A204.1 (cell line): Measurements from ENCODE around the gene LAMTOR1.

Experiments
- FAIRE-seq: peaks from 2 replicates; lab custom pipeline; 2012; peaks lifted over from hg19 to GRCh38; lab: Jason Lieb, UNC

LAMTOR1 gene

DNA sequence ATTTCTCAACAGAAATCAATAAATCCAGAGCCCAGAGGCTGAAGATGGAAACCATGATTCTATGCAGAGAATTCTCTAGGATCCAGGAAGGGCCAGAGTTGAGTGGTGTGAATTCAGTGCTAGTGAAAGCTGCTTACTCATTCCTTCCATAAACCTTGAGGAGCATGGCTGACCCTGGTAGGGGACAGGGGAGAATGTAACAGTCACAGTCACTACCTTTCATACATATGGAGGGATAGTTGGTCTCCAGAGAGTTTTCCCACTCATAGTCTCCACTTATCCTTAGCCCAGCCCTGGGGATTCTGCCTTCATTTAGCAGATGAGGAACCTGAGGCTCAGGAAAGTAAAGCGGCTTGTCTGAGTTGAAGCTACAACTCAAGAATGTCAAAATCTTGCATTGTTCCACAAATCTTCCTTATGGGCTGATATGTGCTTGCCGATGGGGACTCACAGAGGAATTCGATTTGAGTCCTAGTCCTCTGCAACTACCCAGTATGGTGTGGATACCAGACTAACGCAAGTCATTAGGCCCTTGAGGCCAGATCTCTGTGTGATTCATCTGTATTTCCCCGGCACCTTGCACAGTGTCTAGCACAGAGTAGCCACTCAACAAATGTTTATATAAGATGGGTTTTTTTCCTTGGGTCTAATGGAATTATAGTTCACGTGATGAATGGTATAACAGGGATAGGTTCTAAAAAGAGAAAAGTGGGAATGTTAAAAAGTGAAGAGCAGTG, 13.1 kb upstream of the LAMTOR1 start:
- no peak for FAIRE-seq

DNA sequence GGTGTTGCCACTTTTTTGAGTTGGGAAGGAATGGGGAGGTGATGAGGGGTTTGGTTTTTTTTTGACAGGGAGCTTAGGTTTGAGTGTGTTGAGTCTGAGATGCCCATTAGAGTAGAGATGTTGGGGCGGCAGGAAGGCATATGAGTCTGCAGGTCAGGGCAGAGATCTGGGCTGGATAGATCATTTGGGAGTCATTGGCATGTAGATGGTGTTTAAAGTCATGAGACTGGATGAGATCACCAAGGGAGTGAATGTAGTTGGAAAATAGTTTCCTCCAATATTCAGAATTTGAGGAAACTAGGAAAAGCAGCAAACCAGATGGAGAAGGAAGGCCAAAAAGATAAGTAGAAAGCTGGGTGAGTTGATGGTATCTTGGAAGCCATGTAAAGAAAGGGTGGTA, 11.5 kb upstream of the LAMTOR1 start:
- FAIRE-seq: no peak

DNA sequence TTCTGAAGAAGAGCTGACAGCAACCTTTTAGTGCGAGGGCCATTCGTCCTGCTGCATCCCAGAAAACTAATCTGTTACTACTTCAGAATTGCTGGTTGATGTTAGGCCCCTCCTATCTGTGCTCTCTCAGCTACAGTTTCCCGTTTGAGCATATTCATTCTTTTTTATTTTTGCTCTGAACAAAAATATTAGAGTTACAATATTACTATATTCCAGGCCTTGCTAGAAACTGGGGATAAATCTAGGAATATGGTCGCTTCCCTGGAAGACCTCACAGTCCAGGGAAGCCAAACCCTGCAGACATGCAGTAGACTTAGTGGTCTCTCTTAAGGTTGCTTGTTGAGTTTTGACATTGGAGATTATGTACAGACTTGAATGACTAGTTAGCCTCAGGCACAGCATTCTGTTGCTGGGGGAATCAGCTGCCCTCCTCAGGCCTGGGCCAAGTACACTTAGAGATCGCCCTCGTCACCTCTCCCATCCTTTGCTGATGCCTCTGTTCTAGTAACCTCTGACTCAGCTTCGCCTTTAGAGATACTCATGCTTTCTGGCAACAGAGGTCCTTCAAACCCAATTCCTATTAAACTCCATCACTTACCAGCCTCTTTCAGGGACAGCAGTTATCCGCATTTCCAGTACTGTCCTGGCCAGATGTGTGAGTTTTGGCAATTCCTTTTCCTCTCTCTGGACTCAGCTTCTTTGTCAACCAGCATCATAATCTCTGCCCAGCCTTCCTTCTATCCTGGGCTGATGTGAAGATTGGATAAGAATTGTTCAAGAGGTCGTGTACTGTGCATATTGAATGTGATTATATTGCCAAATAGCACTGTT, 10.1 kb upstream of the LAMTOR1 start:
- FAIRE-seq: no peak

DNA sequence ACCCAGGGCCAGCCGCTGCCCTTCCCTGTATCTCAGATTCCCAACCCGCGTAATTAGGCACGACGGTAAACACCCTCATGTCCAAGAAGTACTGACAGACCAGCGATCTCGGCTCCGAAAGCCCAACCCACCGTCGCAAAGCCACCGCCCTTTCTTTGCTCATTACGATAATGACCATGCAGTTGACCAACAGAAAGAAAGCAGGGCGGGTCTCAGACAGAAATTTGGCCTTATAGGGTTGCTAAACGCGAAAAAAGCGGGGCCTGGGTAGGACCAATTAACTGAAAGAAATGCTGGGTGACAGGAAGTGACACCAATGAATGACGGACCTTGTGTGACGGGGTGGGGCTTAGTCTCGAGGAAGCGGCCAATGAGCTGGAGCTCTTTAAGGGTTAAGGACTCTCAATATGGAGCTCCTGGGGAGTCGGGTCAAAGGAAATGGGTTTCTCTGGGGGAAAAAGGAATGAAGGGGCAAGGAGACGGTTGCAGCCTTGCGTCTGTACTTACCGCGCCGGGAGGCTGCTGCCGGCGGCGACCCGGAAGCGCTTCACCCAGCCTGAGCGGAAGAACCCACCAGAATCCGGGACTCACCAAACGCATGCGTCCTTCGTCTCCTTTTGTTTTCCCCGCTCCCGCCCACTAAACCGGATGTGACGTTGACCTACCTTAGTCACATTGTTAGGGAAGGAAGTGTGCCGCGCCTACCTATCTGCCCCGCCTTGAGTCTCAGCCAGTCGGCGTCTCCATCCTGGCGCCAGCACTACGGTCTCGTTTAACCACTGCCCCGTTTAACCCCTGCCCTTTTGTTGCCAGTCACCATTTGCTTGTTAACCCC, 9.3 kb upstream of the LAMTOR1 start, which contains the start of gene ANAPC15:
TSS of gene ANAPC15 (minus strand) at position 553 of the 835 bp plus-strand sequence. CDS start 1,419 bp downstream, outside the sequence.
- peak; percentile 99 for FAIRE-seq

DNA sequence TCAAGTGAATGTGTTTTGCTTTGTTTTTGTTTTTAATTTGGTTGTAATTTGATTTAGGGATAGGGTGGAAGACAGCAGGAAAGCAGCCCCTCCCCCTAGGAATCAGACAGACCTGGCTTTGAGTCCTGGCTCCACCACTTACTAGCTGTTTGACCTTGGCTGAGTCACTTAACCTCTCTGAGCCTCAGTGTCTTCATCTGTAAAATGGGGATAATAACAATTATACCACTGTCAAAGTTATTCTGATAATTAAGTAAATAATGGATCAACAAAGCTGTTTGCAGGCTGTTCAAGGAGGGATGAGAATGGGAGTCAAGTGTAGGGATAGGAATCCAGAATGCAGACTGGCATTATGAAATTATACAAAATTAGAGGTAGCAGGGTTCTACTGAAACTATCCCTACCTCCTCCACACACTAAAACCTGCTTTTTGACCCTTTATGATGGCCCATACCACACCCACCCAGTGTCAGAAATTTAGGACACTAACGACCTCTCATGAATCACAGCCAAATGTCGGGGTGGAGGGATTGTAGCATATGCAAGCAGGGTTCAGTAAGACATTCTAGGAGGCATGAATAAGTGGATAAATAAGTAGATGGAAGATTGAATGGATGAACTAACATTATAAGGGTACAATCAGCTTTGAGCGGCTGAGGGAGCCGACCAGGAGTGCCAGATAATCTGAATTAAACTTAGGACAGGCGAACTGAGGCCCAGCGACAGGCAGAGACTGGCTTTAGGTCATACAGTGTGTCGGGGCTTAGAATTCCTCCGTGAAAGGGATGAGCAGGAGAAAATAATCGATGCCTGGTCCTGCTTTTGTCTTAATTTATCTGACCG, 8.4 kb upstream of the LAMTOR1 start:
- no peak for FAIRE-seq

DNA sequence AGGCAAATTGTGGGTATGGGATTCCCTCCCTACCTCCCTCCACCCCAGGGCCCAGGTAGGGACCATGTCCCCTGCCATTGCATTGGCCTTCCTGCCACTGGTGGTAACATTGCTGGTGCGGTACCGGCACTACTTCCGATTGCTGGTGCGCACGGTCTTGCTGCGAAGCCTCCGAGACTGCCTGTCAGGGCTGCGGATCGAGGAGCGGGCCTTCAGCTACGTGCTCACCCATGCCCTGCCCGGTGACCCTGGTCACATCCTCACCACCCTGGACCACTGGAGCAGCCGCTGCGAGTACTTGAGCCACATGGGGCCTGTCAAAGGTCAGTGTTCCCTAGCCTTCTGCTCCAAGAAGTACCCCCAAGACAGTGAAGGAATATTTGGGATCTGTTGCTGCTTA, 2.8 kb upstream of the LAMTOR1 start, which contains the start of gene TOMT:
TSS of gene TOMT (plus strand) at position 37 of the 400 bp plus-strand sequence. CDS start at position 65, 28 bp downstream.
- FAIRE-seq: no peak

DNA sequence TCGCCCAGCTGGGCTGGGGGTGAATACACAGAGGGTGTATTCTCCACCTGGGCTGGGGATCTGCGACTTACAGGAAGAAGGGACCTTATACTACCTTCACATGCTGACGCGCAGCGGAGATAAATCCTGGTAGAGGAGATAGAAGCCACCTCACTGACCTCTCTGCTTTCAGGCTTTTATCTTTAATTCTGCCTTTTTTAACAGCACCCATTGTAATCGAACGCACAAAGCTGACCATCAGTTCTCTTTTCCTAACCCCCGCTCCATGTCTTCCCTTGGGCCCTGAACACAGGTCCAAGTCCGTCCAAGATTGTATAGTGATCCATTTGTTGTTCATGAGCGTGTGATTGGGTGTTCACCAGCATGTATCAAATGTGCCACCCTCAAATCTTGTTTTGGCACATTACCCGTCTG, 664 bp upstream of the LAMTOR1 start:
- no peak for FAIRE-seq

DNA sequence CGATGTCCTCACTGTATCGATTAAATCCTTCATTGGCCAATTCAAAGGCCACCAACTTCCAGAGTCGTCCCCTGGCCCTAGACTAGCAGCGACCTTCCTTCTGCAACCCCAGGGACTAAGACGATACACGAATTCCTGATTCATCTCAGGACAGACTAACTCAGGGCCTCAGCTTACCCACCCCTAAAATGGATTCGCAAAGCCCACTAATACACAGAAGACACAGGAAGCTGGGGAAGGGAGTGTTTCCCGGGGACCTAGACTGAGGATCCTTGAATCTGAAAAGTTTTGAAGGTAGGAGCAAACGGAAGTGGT, 509 bp downstream of the LAMTOR1 start:
- no peak for FAIRE-seq

DNA sequence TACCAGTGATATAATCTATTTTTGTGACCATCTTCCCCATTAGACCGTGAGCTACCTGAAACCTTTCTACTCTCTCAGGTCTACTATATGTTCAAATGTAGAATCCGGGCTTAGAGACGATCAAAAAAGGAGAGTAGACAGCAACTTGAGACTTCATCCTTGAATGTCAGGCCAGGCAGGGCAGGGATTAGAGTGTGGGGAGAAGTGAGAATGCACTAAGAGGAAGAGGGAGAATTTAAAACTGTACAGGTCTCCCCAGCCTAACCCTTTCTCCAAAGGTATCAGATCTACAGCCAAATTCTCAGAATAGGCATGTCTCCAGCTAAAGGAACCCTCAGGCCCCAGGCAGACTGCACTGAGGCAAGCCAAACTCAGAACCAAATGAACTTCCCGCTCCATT, 935 bp downstream of the LAMTOR1 start:
- no peak for FAIRE-seq

DNA sequence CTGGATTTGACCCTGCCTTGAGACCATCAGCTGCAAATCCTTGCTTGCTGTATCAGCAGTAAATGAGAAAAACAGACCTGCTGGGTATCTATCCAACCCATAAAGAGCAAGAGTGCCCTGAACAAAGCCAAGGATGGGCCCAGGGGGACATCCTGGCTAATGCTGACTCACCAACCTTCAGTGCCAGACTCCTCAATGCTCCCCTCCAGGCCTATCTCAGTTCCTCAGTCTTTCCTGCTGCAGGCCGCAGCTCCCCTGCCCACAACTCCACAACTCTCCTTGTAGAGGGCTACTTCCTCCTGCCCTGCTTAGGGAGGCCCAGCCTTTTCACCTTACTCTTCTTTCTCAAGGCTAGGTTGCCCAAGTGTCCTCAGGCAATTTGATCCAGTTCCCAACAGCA, 2.6 kb downstream of the LAMTOR1 start:
- FAIRE-seq: no peak

DNA sequence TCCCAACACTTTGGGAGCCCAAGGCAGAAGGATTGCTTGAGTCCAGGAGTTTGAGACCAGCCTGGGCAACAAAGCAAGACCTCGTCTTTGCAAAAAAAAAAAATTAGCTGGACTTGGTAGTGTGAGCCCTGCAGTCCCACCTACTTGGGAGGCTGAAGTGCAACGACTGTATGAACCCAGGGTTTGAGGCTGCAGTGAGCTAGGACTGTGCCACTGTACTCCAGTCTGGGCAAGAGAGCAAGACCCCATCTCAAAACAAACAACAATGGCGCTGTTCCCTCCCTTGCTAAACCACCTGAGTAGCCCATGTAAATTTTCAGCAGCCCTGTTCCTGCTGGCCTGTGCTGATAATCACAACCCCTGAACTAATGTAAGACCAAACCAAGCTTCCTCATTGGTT, 3.1 kb downstream of the LAMTOR1 start:
- FAIRE-seq: no peak

DNA sequence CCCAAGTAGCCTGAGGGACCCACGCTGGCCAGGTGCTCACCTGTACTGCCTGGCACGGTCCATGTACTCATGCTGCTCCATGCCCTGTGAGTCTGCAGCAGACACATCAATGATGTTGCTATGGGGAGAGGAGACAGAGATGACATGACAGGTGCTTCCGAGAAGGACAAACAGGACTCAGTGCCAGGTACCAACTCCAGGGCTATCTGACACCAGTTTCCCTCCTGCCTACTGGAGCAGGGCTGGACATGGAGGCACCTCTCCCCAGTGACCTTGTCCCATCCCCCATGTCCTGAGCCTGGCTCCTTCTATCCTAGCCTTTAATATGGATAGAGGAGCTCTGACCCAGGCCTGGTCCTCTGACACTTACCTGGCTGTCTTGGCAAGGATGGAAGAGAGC, 4.4 kb downstream of the LAMTOR1 start:
- no peak for FAIRE-seq

DNA sequence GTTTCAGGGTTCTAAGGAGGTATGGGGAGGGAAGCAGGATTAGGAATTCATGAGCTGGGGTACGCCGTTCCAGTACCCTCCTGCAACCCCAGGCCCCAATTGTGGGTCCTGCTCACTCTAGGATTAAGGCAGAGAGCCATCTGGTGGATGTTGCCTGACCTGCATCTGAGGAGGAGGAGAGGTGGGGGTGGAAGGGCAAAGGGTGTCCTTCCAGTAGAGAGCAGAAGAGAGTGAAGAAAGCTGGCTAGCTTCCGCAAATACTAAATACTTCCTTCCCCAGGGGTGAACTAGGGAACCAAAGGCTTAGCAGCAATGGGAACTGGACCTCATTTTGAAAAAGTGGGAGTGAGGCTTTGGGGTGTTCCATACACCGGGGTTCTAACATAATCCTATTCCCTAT, 11.8 kb downstream of the LAMTOR1 start:
- FAIRE-seq: no peak

DNA sequence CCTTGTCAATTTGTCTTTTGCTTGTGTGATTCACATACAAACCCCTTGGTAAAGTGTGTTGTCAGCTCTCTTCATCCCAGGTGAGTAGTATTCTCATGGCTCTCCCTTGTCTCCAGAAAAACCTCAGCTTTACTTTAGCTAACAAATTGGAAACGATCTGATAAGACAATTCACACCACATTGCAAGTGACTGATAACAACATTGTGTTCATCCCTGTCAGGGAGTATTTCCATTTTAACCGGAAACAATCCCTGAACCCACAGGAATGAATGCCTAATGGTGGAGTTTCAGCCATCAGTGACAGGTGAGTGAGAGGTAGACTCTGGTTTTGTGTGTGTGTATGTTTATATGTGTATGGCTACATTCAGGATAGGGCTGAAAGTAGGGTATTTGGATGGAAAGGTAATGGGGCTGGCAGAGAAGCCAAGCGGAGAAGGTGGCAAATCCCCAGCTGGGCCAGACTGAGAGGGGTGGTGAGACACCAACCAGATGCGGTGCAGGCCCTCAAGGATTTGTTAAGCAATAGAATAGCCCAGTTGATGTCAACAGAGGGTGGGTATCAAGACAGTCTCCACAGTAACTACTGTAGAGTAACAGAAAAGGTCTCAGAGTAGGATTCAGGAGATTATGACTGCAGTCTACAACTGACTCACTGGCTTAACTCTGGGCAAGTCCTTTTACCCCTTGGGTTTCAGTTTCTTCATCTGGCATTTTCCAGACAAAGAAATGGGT, 14.9 kb downstream of the LAMTOR1 start:
- FAIRE-seq: no peak

DNA sequence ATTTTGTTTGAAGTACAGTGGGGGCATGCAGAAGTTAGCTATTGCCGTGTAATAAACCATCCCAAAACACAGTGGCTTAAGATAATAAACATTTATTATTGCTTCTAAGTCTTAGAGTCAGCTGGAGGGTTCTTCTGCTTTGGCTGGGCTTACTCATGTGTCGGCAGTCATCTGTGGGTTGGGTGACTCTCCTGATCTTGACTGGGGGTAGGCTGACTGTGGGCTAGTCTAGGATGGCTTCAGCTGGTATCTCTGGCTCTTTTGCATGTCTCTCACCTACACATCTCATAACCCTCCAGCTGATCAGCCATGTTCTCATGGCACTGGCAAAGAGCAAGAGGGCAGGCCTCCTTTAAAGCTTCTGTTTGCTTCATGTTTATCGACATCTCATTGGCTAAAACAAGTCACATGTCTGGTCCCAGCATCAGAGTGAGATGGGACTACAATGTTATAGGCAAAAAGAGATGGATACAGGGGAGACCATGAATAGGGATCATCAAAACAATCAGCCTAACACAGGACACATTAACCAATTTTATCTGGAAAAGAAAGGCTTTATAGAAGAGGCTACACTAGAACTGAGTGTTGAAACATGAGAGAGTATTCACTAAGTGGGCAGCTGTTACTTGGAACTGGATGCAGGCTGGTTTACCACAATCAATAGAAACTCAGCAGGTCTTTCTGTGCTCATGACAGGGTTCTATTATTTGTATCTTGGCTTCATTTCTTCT, 17.3 kb downstream of the LAMTOR1 start:
- FAIRE-seq: no peak

DNA sequence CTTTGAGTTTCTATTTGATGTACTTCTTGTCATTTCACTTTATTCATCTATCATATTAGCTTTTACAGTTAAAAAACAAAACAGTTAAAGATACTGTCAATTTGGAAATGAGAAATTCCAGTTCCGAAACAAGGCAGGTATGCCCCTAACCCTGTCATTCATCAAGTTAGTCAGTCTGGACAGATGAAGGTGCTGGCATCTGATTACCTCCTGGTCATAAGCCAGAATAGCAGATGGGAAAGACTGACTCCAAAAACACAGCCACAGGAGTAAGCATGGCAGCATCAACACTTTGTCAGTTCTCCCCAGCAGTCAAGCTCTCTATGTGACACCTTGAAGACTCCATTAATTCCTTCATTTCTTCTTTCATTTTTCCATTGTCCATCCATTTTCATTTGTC, 18.1 kb downstream of the LAMTOR1 start:
- FAIRE-seq: no peak

DNA sequence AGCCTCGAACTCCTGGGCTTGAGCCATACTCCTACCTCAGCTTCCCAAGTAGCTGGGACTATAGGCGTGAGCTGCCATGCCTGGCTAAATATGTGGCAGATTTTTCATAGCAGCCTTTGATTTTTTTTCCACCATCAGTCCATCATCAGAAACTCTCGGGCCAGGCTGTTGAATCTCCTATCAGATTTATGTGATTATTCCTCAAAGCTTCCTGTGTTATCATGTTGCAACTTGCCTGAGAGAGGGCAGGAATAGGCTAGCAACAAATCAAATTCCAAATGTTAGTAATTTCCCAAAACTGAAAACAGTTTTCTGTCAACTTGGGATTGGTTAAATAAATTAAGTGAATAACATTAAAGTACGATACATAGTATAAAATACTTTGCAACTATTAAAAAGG, 19.0 kb downstream of the LAMTOR1 start:
- no peak for FAIRE-seq

DNA sequence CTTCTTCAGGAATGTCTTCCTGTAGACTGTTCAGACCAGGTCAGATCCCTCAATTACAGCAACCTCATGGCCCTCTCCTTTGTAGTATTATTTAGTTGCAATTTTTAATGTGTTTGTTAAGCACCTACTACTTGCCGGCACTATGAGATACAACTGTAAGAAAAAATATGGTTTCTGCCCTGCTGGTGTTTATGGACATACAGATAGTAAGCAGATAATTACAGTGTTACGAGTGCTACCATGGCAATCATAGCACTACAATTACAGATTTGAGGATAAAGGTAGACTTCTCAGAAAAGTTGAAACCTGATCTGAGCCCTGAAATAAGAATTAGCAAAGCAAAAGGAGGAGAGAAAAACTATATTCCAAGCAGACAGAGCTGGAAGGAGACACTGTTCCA, 19.7 kb downstream of the LAMTOR1 start:
- no peak for FAIRE-seq

DNA sequence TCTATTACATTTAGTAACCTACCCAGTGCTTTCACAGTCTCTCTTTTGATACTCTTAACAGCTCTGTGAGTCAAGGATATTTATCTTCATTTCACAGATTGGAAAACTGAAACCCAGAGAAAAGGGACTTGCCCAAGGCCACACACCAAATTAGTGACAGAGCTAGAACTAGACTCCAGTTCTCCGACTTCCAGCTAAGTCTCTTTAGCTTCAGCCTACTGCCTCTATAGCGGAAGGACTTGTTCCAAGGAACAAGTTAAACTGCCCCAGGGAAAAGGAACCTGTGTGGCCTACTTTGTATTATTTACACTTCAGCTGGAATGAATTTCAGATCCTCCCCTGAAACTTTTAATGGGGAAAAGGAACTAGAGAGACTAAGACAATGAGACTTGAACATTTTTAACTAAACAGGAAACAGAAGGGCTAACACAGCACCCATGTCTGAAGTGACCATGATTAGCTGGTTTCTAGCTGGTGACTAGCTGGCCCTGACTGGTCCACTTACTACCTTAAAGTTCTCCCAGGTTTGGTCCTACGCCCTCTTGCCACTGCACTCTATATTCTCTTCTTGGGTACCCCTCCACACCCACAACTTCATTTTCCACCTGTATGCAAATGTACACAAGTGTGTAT, 21.2 kb downstream of the LAMTOR1 start:
- FAIRE-seq: no peak

DNA sequence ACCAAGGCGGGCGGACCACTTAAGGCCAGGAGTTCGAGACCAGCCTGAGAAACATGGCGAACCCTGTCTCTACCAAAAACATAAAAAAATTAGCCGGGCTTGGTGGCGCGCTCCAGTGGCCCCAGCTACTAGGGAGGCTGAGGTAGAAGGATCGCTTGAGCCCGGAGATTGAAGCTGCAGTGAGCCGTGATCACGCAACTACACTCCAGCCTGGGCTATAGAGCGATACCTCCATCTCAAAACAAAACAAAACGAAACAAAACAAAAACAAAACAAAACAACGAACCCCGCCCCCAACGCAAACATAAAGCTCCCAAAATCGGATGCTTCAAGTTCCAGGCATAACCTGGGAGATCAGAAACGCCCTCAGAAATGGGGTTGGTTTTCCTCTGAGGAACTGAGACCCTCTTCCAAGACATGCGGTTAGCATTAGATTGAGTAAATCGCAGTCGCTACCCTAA, 21.9 kb downstream of the LAMTOR1 start:
- no peak for FAIRE-seq
